ENCODE results near the gene UACA.

- TF ChIP-seq, protein P1, sequence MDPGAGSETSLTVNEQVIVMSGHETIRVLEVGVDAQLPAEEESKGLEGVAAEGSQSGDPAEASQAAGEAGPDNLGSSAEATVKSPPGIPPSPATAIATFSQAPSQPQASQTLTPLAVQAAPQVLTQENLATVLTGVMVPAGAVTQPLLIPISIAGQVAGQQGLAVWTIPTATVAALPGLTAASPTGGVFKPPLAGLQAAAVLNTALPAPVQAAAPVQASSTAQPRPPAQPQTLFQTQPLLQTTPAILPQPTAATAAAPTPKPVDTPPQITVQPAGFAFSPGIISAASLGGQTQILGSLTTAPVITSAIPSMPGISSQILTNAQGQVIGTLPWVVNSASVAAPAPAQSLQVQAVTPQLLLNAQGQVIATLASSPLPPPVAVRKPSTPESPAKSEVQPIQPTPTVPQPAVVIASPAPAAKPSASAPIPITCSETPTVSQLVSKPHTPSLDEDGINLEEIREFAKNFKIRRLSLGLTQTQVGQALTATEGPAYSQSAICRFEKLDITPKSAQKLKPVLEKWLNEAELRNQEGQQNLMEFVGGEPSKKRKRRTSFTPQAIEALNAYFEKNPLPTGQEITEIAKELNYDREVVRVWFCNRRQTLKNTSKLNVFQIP (CRISPR knock-in tag; IDR thresholded peaks at IDR 0.05; ENCODE audit: borderline replicate concordance, low read depth), result no peak
- TF ChIP-seq ARNTL (CRISPR knock-in tag; IDR thresholded peaks at IDR 0.05; ENCODE audit: borderline replicate concordance, low read depth), result no peak
Observed at GRCh38 chr15:70806992-70807712, 43.8 kb upstream of the UACA start.

Data from SK-N-SH treated with all-trans-retinoic acid at 6 μM for 48 hours (cell line).